Hepatocyte (in vitro differentiated cells): ENCODE measurements around the gene OSGIN1.

Experiments used
- EZH2 ChIP-seq: fragments of 200-600 bp; sonication (generic); IDR thresholded peaks from 2 replicates; pipeline ENCODE4 v1.6.1; 2016; ENCODE audit warnings: antibody characterized with exemption, mild to moderate bottlenecking, borderline replicate concordance
- TF ChIP-seq, protein P1 (sequence below): fragments of 200-600 bp; sonication (generic); IDR thresholded peaks from 2 replicates; pipeline ENCODE4 v1.5.1; 2016; ENCODE audit warnings: antibody characterized with exemption, mild to moderate bottlenecking; ENCODE audit not compliant: poor library complexity

GRCh38 chr16:83912519-83913244, 40.4 kb upstream of the OSGIN1 start:
- TF ChIP-seq, protein P1, sequence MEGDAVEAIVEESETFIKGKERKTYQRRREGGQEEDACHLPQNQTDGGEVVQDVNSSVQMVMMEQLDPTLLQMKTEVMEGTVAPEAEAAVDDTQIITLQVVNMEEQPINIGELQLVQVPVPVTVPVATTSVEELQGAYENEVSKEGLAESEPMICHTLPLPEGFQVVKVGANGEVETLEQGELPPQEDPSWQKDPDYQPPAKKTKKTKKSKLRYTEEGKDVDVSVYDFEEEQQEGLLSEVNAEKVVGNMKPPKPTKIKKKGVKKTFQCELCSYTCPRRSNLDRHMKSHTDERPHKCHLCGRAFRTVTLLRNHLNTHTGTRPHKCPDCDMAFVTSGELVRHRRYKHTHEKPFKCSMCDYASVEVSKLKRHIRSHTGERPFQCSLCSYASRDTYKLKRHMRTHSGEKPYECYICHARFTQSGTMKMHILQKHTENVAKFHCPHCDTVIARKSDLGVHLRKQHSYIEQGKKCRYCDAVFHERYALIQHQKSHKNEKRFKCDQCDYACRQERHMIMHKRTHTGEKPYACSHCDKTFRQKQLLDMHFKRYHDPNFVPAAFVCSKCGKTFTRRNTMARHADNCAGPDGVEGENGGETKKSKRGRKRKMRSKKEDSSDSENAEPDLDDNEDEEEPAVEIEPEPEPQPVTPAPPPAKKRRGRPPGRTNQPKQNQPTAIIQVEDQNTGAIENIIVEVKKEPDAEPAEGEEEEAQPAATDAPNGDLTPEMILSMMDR: no peak
- TF ChIP-seq EZH2: no peak
